Panc1 (cell line): Measurements from ENCODE around the gene ELOVL4.

Source experiments
- CTCF ChIP-seq: fragments of 450-650 bp; IDR thresholded peaks from 2 replicates; pipeline ENCODE4 v1.5.1; 2017; ENCODE audit warnings: mild to moderate bottlenecking
- TCF7L2 ChIP-seq: IDR thresholded peaks from 2 replicates; pipeline ENCODE4 v1.6.1; 2011; ENCODE audit warnings: mild to moderate bottlenecking, low read depth, low read length, inconsistent platforms

GRCh38 chr6:79947191-79948186, at the start of gene ELOVL4:
- TF ChIP-seq CTCF (no peak), TCF7L2 (no peak)
